ENCODE measurements around the gene ECEL1. TPM values are rescaled to one million over a fixed set of nuclear protein-coding genes. Genes with fewer than 3 reads are reported as not detected.
"Not testable (repeated sequence)": the region's sequence is repeated elsewhere in the genome, so short reads cannot be mapped to it uniquely, and the experiment has no call there.

Gene ECEL1
- total RNA-seq, 2 experiments from 2014 or later = 0.10 TPM; not detected in 1

- H3K27ac Mint-ChIP-seq; DNase-seq; H3K4me1 Mint-ChIP-seq (ENCODE audit: low read depth); POLR2A ChIA-PET; H3K4me3 Mint-ChIP-seq; intact Hi-C loops (cut with micrococcal nuclease); H3K36me3 Mint-ChIP-seq; H3K27me3 Mint-ChIP-seq; H3K9me3 Mint-ChIP-seq: not testable (repeated sequence)
- CTCF ChIA-PET = interaction anchor here (0.9 to 1.4 kb wide), 8 partner anchors 8 to 547 kb away, joined by 3 to 6 read pairs (median 4); partner anchors contain the start of gene PRSS56
These were observed 42.3 kb downstream of the ECEL1 start for GRCh38 chr2:232445149-232445885.

- POLR2A ChIA-PET = no interaction called here
- Mint-ChIP-seq H3K9me3 (no peaks in the 10 kb centered on the region), H3K27ac (no peak overlapping the region), H3K4me1 (ENCODE audit: low read depth) (no peaks in the 10 kb centered on the region), H3K36me3 (no peaks in the 10 kb centered on the region), H3K27me3 (no peaks in the 10 kb centered on the region), H3K4me3 (no peak overlapping the region)
- intact Hi-C loops (cut with micrococcal nuclease) = no loop called here
- CTCF ChIA-PET = interaction anchor here (0.8 to 1.4 kb wide), 9 partner anchors 9 to 546 kb away, joined by 3 to 6 read pairs (median 3); partner anchors contain the start of gene PRSS56
- DNase-seq = peak; percentile 81
These were observed 43.1 kb downstream of the ECEL1 start for GRCh38 chr2:232444409-232445148.

- H3K27me3 Mint-ChIP-seq; H3K36me3 Mint-ChIP-seq; intact Hi-C loops (cut with micrococcal nuclease); H3K4me3 Mint-ChIP-seq; H3K9me3 Mint-ChIP-seq; DNase-seq; H3K4me1 Mint-ChIP-seq (ENCODE audit: low read depth); POLR2A ChIA-PET; H3K27ac Mint-ChIP-seq: not testable (repeated sequence)
- CTCF ChIA-PET = interaction anchor here (0.8 to 1.4 kb wide), 8 partner anchors 9 to 546 kb away, joined by 3 to 6 read pairs (median 3); partner anchors contain the start of gene PRSS56
These were observed 43.8 kb downstream of the ECEL1 start for GRCh38 chr2:232443669-232444408.

GRCh38 chr2:232443047-232443446, 44.6 kb downstream of the ECEL1 start:
- H3K27ac Mint-ChIP-seq; H3K4me1 Mint-ChIP-seq (ENCODE audit: low read depth); H3K4me3 Mint-ChIP-seq; H3K9me3 Mint-ChIP-seq; H3K27me3 Mint-ChIP-seq; POLR2A ChIA-PET; DNase-seq; intact Hi-C loops (cut with micrococcal nuclease); H3K36me3 Mint-ChIP-seq; CTCF ChIA-PET: not testable (repeated sequence)

GRCh38 chr2:232442431-232442830, 45.2 kb downstream of the ECEL1 start:
- H3K4me1 Mint-ChIP-seq (ENCODE audit: low read depth); H3K9me3 Mint-ChIP-seq; H3K4me3 Mint-ChIP-seq; POLR2A ChIA-PET; CTCF ChIA-PET; DNase-seq; intact Hi-C loops (cut with micrococcal nuclease); H3K36me3 Mint-ChIP-seq; H3K27ac Mint-ChIP-seq; H3K27me3 Mint-ChIP-seq: not testable (repeated sequence)

- intact Hi-C loops (cut with micrococcal nuclease) = loop anchor here (2.0 kb wide), 2 partner anchors 107 to 535 kb away; no protein-coding TSS in a partner anchor
- H3K27me3 Mint-ChIP-seq; H3K36me3 Mint-ChIP-seq; H3K4me3 Mint-ChIP-seq; H3K27ac Mint-ChIP-seq; H3K9me3 Mint-ChIP-seq; POLR2A ChIA-PET; H3K4me1 Mint-ChIP-seq (ENCODE audit: low read depth); DNase-seq: not testable (repeated sequence)
- CTCF ChIA-PET = interaction anchor here (1.0 kb wide), 1 partner anchor 173 kb away, joined by 3 read pairs; no protein-coding TSS in a partner anchor
These were observed 45.7 kb downstream of the ECEL1 start for GRCh38 chr2:232441922-232442321.

GRCh38 chr2:232441147-232441651, 46.4 kb downstream of the ECEL1 start:
- ChIA-PET CTCF (interaction anchor here (1.0 to 1.3 kb wide), 3 partner anchors 172 to 540 kb away, joined by 3 to 5 read pairs (median 4); no protein-coding TSS in a partner anchor), POLR2A (no interaction called here)
- H3K9me3 Mint-ChIP-seq = no peaks in the 10 kb centered on the region
- H3K27ac Mint-ChIP-seq = no peak overlapping the region
- intact Hi-C loops (cut with micrococcal nuclease) = loop anchor here (2.0 kb wide), 2 partner anchors 106 to 534 kb away; no protein-coding TSS in a partner anchor
- no peaks in the 10 kb centered on the region for H3K27me3 Mint-ChIP-seq
- no peaks in the 10 kb centered on the region for H3K36me3 Mint-ChIP-seq
- no peak overlapping the region for H3K4me3 Mint-ChIP-seq
- DNase-seq = no peak
- no peaks in the 10 kb centered on the region for H3K4me1 Mint-ChIP-seq (ENCODE audit: low read depth)

GRCh38 chr2:232440220-232441018, 47.2 kb downstream of the ECEL1 start:
- H3K4me1 Mint-ChIP-seq (ENCODE audit: low read depth); H3K27me3 Mint-ChIP-seq; H3K27ac Mint-ChIP-seq; POLR2A ChIA-PET; H3K4me3 Mint-ChIP-seq; H3K9me3 Mint-ChIP-seq; H3K36me3 Mint-ChIP-seq: not testable (repeated sequence)
- intact Hi-C loops (cut with micrococcal nuclease) = loop anchor here (2.0 kb wide), 2 partner anchors 106 to 534 kb away; no protein-coding TSS in a partner anchor
- DNase-seq = peak; percentile 90
- CTCF ChIA-PET = interaction anchor here (0.9 to 2.0 kb wide), 13 partner anchors 10 to 640 kb away, joined by 3 to 10 read pairs (median 4); no protein-coding TSS in a partner anchor

GRCh38 chr2:232439758-232440135, 47.9 kb downstream of the ECEL1 start:
- no peaks in the 10 kb centered on the region for H3K4me1 Mint-ChIP-seq (ENCODE audit: low read depth)
- no peaks in the 10 kb centered on the region for H3K9me3 Mint-ChIP-seq
- CTCF ChIA-PET = interaction anchor here (0.6 to 2.0 kb wide), 23 partner anchors 8 to 639 kb away, joined by 3 to 10 read pairs (median 4); no protein-coding TSS in a partner anchor
- no peaks in the 10 kb centered on the region for H3K27me3 Mint-ChIP-seq
- POLR2A ChIA-PET = no interaction called here
- no peak overlapping the region for H3K27ac Mint-ChIP-seq
- intact Hi-C loops (cut with micrococcal nuclease) = loop anchor here (2.0 kb wide), 2 partner anchors 105 to 533 kb away; no protein-coding TSS in a partner anchor
- H3K4me3 Mint-ChIP-seq = no peak overlapping the region
- no peak for DNase-seq
- H3K36me3 Mint-ChIP-seq = no peaks in the 10 kb centered on the region

GRCh38 chr2:232438951-232439757, 48.5 kb downstream of the ECEL1 start:
- Mint-ChIP-seq H3K4me3 (no peak overlapping the region), H3K4me1 (ENCODE audit: low read depth) (no peaks in the 10 kb centered on the region), H3K9me3 (no peaks in the 10 kb centered on the region), H3K27me3 (no peaks in the 10 kb centered on the region), H3K36me3 (no peaks in the 10 kb centered on the region), H3K27ac (no peak overlapping the region)
- CTCF ChIA-PET = interaction anchor here (0.6 to 2.0 kb wide), 28 partner anchors 8 to 639 kb away, joined by 3 to 12 read pairs (median 4); no protein-coding TSS in a partner anchor
- POLR2A ChIA-PET = no interaction called here
- peak; percentile 55 for DNase-seq
- intact Hi-C loops (cut with micrococcal nuclease) = no loop called here

Data from activated CD4-positive, alpha-beta memory T cell treated with anti-CD3 and anti-CD28 coated beads for 36 hours (primary cell).